ENCODE measurements around the gene ACBD3.
"Not testable (repeated sequence)": the region's sequence is repeated elsewhere in the genome, so short reads cannot be mapped to it uniquely, and the experiment has no call there.

ACBD3 gene

GRCh38 chr1:226186124-226187018 is at the start of gene ACBD3:
ACBD3 (minus strand) TSS chr1:226186741; CDS start chr1:226186675, 66 bp downstream.
- peak; percentile 81 for DNase-seq

- no peak for DNase-seq
Observed at GRCh38 chr1:226233806-226234205, 47.3 kb upstream of the ACBD3 start.

DNA sequence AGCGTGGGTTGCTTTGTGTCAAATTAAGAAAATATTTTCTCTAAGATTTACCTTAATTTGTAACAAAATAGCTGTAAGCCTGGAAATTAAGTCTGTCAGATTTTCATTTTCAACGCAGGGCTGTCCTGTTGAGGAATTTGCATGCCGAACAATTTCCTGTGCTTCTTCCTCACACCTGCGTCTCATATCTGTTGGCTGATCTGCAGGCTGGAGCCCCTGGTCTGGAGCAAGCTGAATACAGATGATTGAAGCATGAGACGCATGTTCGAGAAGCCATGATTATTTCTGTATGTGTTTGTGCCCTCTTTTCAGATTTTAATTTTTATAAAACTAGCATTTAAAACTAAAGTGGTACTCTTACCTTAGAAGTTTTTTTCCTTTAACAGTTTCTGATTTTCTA is 46.8 kb upstream of the ACBD3 start:
- no peak for DNase-seq

GRCh38 chr1:226226601-226227000 is 40.1 kb upstream of the ACBD3 start:
- DNase-seq = no peak

DNA sequence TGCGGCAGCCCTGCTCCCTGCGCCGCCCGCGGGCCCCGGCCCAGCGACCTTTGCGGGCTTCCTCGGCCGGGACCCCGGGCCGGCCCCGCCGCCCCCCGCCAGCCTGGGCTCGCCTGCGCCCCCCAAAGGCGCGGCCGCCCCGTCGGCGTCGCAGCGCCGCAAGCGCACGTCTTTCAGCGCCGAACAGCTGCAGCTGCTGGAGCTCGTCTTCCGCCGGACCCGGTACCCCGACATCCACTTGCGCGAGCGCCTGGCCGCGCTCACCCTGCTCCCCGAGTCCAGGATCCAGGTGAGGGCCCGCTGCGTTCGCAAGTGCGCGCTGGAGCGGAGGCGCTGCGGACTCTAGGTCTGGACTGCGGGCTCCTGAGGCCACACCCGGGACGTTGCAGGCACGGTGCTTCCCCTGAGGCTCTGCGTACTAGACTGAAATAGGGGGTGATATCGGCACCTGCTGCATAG is 37.3 kb upstream of the ACBD3 start:
- DNase-seq = no peak

DNA sequence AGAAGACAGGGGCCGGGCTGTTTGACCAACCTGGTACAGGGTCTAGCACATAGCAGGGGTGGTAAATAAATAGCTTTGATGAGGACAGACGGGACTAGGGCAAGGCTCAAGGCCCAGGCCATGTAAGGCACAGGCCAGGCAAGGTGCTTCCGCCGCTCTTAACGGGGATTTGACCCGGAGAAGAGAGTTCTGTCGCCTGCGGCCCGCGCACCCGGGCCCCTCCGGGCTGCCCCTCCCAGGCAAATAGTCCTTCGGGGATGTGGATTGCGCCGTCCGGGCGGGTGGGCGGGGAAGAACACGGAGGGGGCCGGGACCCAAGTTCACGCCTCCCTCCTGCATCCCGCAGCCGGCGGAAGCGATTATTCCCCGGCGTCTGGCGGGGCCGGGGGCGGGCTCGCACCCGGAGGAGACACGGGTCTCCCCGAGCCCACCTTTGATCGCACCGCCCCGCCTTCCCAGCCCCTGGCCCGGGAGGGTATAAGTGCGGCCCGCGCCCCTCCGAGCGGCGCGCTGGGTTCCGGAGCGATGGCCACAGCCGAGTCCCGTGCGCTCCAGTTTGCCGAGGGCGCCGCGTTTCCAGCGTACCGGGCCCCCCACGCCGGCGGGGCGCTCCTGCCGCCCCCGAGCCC is 36.7 kb upstream of the ACBD3 start, which contains the start of gene MIXL1:
TSS of gene MIXL1 (plus strand) at position 508 of the 629 bp plus-strand sequence. CDS start at position 526, 18 bp downstream.
- DNase-seq = no peak

- no peak for DNase-seq
Observed at GRCh38 chr1:226222686-226223085, 36.1 kb upstream of the ACBD3 start.

DNA sequence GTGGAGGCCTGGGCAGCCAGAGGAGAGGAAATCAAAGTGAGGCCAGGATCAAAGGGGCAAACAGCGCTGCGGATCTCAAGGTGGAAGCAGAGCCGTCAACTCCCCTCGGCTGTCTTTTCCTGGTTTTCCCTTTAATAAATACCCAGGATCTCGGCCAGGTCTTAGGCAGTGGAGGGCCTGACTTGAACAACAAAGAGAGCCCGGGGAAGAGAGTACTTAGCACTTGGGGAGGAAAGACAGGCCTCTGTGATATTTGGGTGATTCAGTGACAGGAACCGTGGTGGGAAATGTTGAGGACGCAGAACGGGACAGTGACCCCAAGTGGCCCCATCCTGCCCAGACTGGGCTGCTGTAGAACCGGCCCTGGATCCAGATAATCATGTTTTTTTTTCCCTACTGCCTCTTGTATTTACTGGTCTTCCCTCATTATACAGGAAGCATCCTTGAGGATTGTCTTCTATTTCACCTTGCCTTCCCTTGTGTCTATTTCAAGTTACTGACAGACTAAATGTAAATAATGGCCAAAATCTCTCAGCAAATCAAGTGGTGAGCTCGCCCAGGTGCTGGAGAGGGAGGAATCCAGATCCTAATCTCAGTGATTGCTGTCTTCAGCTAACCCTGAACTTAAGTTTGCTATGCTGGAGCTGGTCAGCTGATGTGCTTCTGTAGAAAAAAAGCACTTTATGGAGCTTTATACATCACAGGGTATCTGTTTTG is 34.1 kb upstream of the ACBD3 start:
- no peak for DNase-seq

GRCh38 chr1:226217273-226217672 is 30.7 kb upstream of the ACBD3 start:
- DNase-seq = no peak

DNA sequence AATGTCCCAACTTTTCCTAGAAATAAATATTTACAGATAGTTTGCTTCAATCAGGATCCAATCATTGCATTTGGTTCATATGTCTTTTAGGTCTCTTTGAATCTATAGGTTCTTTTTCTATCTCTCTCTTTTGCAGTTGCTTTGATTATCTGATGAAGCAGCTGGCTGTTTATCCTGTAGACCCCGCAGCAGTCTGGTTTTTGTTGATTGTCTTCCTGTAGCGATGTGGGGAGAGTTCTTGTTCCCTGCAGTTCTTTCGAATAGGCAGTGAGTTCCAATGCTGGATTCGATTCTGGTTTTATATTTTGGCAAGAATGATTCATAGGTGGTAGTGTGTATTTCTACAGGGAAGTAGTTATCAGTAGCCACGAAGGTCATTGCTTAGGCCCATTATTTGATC is 29.5 kb upstream of the ACBD3 start:
- DNase-seq = no peak

- no peak for DNase-seq
Observed at GRCh38 chr1:226215239-226215638, 28.7 kb upstream of the ACBD3 start.

DNA sequence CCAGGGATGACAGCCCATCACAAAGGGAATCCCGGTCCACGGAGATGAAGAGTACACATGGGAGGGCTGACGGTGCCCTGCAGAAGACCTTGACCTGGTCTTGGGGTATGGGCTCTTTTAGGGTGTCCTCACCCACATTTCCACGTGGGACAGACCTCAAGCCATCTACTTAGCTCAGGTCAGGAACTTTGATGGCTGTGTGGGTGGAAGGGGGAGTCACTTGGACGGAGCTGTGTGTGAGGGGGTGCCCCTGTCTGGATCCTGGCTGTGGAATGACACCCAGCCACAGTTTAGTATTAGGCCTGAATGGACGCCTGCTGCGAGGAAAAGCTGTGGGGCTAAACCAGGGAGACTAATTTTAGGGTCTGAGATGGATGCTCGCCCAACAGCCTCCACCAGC is 26.0 kb upstream of the ACBD3 start:
- no peak for DNase-seq

- no peak for DNase-seq
Observed at GRCh38 chr1:226211181-226211821, 24.8 kb upstream of the ACBD3 start.

GRCh38 chr1:226210571-226211176 is 24.1 kb upstream of the ACBD3 start:
- DNase-seq = no peak

DNA sequence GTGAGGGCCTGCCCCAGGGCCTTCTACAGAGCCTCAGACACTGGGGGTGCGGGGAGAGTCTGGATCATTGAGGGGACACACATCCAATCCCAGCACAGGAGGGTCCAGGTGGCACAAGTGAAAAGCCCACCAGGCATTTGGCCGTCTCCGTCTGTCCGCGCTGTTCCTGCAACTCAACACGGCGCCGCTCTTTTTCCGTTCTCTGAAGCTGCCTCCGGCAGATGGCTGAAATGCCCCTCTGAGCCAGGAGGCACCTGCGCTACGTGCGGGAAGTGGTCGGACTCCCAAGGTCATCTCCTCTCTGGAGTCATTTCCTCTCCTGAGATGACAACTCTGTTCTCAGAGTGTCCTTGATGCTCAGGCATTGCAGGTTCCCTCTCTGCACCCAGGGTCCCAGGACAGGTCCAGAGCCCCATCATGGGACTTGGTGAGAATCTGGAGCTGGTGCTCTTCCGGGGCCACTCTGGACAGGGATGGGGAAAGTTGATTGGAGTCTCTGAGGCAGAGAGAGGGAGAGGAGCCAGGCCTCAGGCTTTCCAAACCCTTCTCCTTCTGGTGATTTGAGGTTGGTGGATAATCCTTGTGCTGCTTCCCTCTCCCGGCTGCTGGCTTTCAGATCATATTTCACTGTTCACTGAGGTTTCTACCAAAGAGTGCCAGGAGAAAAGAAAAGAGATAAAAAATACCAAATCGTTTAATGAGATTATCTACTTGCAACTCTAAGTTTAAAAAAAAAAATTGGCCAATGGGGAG is 22.9 kb upstream of the ACBD3 start:
- no peak for DNase-seq

- DNase-seq = no peak
Observed at GRCh38 chr1:226207048-226207447, 20.5 kb upstream of the ACBD3 start.

GRCh38 chr1:226204198-226204597 is 17.7 kb upstream of the ACBD3 start:
- DNase-seq = no peak

DNA sequence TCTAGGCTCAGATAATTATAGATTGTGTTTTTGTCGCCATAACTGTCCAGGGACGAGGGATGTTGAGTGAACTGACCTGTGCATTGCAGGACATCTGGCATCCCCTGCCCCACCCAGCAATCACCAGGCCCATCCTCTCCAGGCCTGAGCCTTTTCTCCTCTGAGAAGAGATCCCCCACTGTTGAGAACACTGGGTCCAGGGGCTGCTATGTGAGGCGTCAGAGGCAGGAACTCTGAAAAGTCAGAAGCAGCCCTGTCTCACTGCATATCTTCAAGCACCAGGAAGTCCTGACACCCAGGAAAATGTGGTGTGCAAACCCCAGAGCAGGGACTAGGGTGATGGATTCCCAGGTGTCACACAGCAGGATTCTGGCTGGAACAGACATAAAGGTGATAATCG is 17.1 kb upstream of the ACBD3 start:
- DNase-seq = no peak

GRCh38 chr1:226203240-226203639 is 16.7 kb upstream of the ACBD3 start:
- DNase-seq = no peak

DNA sequence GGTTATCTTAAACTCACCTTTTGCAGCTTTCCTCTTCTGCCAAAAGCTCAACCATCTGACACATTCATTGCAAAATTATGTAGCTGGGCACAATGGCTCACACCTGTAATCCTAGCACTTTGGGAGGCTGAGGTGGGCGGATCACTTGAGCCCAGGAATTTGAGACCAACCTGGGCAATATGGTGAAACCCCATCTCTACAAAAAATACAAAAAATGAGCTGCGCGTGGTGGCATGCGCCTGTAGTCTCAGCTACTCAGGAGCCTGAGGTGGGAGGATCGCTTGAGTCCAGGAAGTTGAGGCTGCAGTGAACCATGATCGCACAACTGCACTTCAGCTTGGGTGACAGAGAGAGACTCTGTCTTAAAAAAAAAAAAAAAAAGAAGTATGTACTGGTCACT is 16.1 kb upstream of the ACBD3 start:
- not testable (repeated sequence) for DNase-seq

DNA sequence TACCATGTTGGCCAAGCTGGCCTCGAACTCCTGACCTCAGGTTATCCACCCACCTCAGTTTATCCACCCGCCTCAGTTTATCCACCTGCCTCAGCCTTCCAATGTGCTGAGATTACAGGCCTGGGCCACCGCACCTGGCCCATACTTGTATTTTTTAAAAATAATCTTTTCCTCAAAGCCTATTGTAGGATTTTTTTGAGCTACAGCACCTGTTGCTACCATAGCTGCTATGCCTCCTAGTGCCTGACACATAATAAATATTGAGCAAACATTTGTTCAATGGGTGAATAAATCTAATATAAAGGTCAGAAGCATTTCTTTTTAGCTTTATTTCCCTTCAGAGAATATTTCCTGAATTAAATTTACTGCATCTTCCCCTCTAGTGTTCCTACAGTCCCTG is 15.7 kb upstream of the ACBD3 start:
- DNase-seq = no peak
